Subcutaneous abdominal adipose tissue (tissue), 5 donors: Measurements from ENCODE around the gene MS4A4A.

ENCODE experiments used
- H3K27ac ChIP-seq: one replicate; pipeline ENCODE4 v1.7.0; 2013; ENCODE audit warnings: low read depth, mild to moderate bottlenecking, inconsistent platforms, low read length, moderate library complexity
- H3K27me3 ChIP-seq, 5 donors: one replicate each; pipeline ENCODE4 v1.7.0; 2013; ENCODE audit warnings: low read length in 5 of 5, inconsistent platforms in 1 of 5; ENCODE audit not compliant: control insufficient read depth in 5 of 5, insufficient read depth in 4 of 5
- H3K36me3 ChIP-seq, 5 donors: one replicate each; pipeline ENCODE4 v1.7.0; 2013; ENCODE audit warnings: low read length in 5 of 5; ENCODE audit not compliant: control insufficient read depth in 5 of 5, insufficient read depth in 5 of 5
- H3K4me1 ChIP-seq, 5 donors: one replicate each; pipeline ENCODE4 v1.7.0; 2013; ENCODE audit warnings: low read length in 5 of 5, mild to moderate bottlenecking in 3 of 5, moderate library complexity in 1 of 5; ENCODE audit not compliant: control insufficient read depth in 5 of 5, insufficient read depth in 5 of 5
- H3K4me3 ChIP-seq, 5 donors: one replicate each; pipeline ENCODE4 v1.7.0; 2013; ENCODE audit warnings: low read length in 5 of 5, low read depth in 1 of 5
- H3K9ac ChIP-seq, 5 donors: one replicate each; pipeline ENCODE4 v1.7.0; 2013; ENCODE audit warnings: low read length in 5 of 5, mild to moderate bottlenecking in 4 of 5, moderate library complexity in 3 of 5
- H3K9me3 ChIP-seq, 5 donors: one replicate each; pipeline ENCODE4 v1.7.0; 2013; ENCODE audit warnings: low read length in 5 of 5; ENCODE audit not compliant: control insufficient read depth in 5 of 5
- donor health status: healthy.
- donor health status: healthy.
- donor health status: healthy.
- donor health status: healthy.
- donor health status: healthy.

MS4A4A gene

DNA sequence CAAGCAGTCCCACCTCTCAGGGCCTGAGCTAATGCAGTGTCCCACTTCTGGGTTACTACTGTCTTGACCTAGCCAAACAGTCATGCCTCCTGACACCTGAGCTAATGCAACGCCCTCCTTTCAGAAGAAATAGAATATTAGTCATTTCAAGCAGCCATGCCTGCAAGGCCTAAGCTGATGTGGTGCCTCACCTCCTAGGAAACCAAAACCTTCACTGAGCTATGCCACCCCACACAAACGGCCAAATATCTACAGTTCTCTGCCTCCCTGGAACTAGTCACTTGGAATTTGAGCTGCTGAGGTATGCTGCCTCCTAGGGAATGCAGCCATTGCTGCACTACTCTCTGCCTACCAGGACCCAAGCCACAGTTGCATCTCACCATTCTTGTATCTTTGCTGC lies 38.3 kb downstream of the MS4A4A start:
- H3K36me3 ChIP-seq: no peaks in the 10 kb centered on the region
- H3K27ac ChIP-seq: no peak overlapping the region
- H3K27me3 ChIP-seq: peaks cover 0 to 2% (median 0%) of the 10 kb centered on the region in 5 donors
- H3K9me3 ChIP-seq: peaks cover 8 to 21% (median 15%) of the 10 kb centered on the region in 5 donors
- peaks cover 0 to 3% (median 0%) of the 10 kb centered on the region in 5 donors for H3K4me1 ChIP-seq
- no peak overlapping the region for H3K9ac ChIP-seq
- H3K4me3 ChIP-seq: no peak overlapping the region

DNA sequence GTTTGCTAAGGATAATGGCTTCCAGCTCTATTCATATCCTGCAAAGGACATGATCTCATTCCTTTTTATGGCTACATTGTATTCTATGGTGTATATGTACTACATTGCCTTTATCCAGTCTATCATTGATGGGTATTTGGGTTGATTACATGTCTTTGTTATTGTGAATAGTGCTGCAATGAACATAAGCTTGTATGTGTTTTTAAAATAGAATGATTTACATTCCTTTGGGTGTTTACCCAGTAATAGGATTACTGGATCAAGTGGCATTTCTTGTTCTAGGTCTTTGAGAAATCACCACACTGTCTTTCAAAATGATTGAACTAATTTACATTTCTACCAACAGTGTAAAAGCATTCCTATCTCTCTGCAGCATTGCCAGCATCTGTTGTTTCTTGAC lies 40.6 kb downstream of the MS4A4A start:
- Histone ChIP-seq H3K9me3 (peaks cover 8 to 21% (median 15%) of the 10 kb centered on the region in 5 donors), H3K4me1 (peaks cover 0 to under 1% (median 0%) of the 10 kb centered on the region in 5 donors), H3K4me3 (no peak overlapping the region), H3K27me3 (peaks cover 0 to 2% (median 0%) of the 10 kb centered on the region in 5 donors), H3K27ac (no peak overlapping the region), H3K9ac (no peak overlapping the region), H3K36me3 (no peaks in the 10 kb centered on the region)

DNA sequence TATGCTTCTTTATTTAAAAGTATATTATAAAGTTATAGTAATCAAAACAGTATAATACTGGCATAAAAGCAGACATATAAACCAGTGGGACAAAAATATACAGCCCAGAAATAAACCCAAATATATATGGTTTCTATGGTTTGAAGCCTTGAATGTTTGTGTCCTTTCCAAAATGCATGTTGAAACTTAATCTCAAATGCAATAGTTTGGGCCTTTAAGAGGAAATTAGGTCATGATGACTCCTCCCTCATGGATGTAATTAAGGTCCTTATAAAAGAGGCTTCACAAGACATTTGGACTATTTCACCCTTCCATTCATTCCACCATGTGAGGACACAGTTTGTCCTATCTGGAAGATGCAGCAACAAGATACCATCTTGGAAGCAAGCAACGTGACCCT lies 46.5 kb downstream of the MS4A4A start, which contains the start of gene MS4A6E:
Gene MS4A6E (plus strand): TSS at position 301 of the 400 bp plus-strand sequence. CDS start 7,641 bp downstream, outside the sequence.
- no peak within 1 kb of the TSS for H3K9ac ChIP-seq
- H3K36me3 ChIP-seq: no peaks in the 10 kb centered on the region
- H3K4me1 ChIP-seq: no peaks in the 10 kb centered on the region
- no peak within 1 kb of the TSS for H3K4me3 ChIP-seq
- H3K27ac ChIP-seq: no peak within 1 kb of the TSS
- peaks cover 0 to 9% (median 8%) of the 10 kb centered on the region in 5 donors for H3K9me3 ChIP-seq
- no peaks in the 10 kb centered on the region for H3K27me3 ChIP-seq

DNA sequence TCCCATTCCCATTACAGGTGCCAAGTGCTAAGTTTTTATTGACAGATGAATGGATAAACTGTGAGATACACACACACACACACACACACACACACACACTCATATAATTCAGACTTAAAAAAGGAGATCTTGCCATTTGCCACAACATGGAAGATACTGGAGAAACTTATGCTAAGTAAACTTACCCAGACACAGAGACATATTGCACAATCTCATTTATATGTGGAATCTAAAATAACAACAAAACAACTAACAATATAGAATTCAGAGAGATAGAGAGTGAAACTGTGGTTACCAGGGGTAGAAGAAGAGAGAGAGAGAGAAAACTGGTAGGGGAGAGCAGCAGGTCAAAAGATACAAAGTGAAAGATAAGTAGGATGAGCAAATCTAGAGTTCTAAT lies 48.0 kb downstream of the MS4A4A start:
- Histone ChIP-seq H3K4me1 (no peaks in the 10 kb centered on the region), H3K27me3 (no peaks in the 10 kb centered on the region), H3K27ac (no peak overlapping the region), H3K9ac (no peak overlapping the region), H3K36me3 (no peaks in the 10 kb centered on the region), H3K4me3 (no peak overlapping the region), H3K9me3 (peaks cover 0 to 9% (median 8%) of the 10 kb centered on the region in 5 donors)

DNA sequence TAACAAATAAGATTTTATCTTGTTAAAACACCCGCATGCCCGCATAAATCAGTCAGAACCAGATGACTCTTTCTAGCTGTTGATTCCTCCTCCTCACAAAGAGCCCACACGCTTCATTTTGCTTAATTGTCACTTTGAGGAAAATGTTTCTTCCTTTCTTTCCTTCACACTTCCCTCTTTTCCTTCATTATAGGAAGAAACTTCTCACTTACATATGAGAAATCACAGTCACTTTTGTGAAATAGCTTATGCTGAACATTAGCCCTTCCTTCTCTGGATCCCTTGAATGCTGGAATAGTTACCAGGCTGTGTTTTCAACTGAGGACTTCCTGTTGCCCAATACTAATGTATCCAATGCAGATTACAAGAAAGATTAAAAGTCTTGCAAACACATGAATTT lies 52.4 kb downstream of the MS4A4A start:
- Histone ChIP-seq H3K27me3 (no peaks in the 10 kb centered on the region), H3K9ac (no peak overlapping the region), H3K9me3 (no peaks in the 10 kb centered on the region), H3K4me1 (peaks cover 0 to 16% (median 0%) of the 10 kb centered on the region in 5 donors), H3K36me3 (no peaks in the 10 kb centered on the region), H3K27ac (no peak overlapping the region), H3K4me3 (no peak overlapping the region)

DNA sequence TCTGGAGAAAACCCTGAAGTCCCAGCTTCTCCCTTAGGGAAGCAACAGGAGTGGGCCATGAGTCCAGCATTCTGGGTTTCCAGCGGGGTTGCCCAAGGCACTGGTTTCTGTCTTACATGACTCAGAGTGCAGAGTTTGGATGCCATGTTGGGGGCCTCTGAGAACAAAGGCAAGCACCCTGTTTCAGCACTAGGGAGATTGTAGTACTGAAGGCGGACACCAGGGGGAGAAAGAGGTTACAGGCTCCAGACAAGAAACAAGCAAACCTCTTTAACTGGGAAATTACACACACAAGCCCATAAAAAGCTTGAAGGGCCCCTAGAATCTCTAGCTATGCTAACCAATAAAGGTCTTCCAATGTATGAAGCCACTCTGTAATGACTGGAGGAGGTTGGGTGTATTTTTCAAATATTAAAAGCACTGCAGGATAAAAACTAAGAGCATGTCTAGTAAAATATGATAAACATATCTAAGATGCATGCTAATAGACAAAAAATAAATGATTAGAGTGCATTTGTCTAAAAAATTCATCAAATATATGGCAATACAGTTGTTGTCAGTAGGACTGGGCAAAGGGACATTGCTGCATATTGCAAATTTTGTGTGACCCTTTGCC lies 53.6 kb downstream of the MS4A4A start:
- Histone ChIP-seq H3K36me3 (no peaks in the 10 kb centered on the region), H3K4me3 (no peak overlapping the region), H3K9me3 (no peaks in the 10 kb centered on the region), H3K27me3 (no peaks in the 10 kb centered on the region), H3K27ac (no peak overlapping the region), H3K4me1 (peaks cover 0 to 16% (median 0%) of the 10 kb centered on the region in 5 donors), H3K9ac (no peak overlapping the region)

DNA sequence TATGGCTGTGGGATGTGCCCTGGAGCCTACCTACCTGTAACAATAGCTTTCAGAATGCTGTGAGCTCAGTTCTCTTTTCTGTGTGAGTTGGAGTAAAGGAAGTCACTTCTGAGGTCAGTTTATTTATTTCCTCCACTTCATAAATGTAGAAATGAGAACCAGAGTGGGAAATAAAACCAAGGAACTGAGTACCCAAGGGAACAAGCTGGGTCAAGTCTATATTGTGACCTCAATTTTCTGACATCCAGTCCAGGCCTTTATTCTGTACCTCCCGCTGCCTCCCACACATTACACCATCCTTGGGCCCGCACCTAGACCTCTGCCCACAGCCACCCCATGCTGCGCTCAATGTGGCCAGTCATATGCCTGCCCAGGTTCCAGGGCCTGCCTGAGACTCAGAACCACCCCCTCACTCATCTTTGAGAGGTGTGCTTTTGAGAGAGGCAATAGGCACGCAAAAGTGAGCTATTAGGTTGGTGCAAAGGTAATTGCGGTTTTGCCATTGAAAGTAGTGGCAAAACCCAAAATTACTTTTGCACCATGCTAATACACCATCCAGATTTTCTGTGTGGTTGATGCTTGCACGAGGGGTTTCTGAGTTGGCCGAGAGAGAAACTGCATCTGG lies 56.4 kb downstream of the MS4A4A start:
- Histone ChIP-seq H3K4me3 (no peak overlapping the region), H3K9me3 (no peaks in the 10 kb centered on the region), H3K9ac (no peak overlapping the region), H3K27me3 (no peaks in the 10 kb centered on the region), H3K36me3 (no peaks in the 10 kb centered on the region), H3K27ac (no peak overlapping the region), H3K4me1 (peaks cover 0 to 16% (median 0%) of the 10 kb centered on the region in 5 donors)

DNA sequence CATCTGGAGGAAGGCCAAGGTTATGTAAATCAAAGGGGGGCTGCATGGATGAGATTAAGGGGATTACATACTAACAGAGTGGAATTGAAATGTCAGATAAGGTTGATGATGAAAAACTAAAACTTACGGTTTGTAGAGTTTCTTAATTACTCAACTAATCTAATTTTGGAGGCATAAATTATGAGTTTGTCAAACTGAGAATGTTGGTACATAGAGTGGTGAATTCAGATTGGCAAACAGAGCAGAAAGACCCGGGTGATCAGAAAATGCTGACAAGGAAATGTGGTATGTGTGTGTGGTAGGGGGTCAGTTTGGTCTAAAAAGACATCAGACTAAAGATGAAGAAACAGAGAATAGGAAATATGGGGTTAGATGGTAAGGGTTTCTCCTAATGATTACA lies 57.6 kb downstream of the MS4A4A start:
- H3K4me3 ChIP-seq: no peak overlapping the region
- H3K27me3 ChIP-seq: peaks cover 0 to 2% (median 0%) of the 10 kb centered on the region in 5 donors
- H3K27ac ChIP-seq: no peak overlapping the region
- H3K9ac ChIP-seq: no peak overlapping the region
- H3K9me3 ChIP-seq: no peaks in the 10 kb centered on the region
- peaks cover 0 to 16% (median 0%) of the 10 kb centered on the region in 5 donors for H3K4me1 ChIP-seq
- no peaks in the 10 kb centered on the region for H3K36me3 ChIP-seq

DNA sequence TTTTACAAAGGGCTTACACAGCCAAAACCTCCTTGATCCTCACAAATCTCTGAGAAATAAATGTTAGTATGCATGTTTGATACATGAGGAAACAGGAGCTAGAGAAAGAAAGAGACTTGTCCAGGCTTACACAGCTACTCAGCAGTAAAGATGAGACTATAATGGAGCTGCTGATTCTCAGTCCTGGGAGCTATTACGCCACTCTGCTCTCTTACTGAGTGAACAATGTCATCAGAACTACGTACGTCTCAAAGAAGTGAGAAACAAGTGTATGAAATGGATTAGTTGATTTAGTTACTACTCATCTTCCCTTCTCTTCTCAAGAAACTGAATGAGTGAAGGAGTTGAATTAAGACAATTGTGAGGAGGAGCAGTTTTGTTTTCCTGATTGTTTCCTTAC lies 58.9 kb downstream of the MS4A4A start:
- H3K9ac ChIP-seq: no peak overlapping the region
- H3K9me3 ChIP-seq: no peaks in the 10 kb centered on the region
- no peak overlapping the region for H3K27ac ChIP-seq
- H3K4me3 ChIP-seq: no peak overlapping the region
- peaks cover 0 to 2% (median 0%) of the 10 kb centered on the region in 5 donors for H3K27me3 ChIP-seq
- H3K4me1 ChIP-seq: peaks cover 0 to 9% (median 0%) of the 10 kb centered on the region in 5 donors
- H3K36me3 ChIP-seq: no peaks in the 10 kb centered on the region

DNA sequence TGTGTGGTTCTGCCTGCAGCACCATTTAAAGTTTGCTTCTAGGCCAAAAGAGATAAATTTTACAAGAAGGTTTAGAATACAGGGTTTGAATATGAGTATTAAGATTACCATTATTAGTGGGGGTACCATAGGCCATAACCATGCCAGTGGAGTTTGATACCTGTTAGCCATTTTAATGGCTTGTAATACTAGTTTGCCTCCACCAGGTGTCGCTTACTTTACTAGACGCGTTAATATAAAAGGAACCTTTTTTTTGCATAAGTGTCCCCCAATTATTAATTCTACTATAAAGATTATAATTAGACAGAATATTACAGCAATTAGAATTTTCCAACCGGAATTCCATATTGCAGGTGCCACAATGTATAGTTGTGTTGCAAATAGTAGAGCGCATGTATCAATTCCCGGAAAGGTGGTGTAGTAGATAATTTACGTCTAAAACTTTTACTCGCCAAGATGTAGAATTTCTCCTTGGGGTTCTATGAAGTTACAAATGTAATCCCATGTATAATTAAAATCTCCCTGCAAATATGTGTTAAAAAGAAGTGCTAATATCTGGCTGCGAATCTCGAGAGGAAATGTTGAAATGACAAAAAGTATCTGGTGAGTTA lies 62.7 kb downstream of the MS4A4A start:
- Histone ChIP-seq H3K9me3 (no peaks in the 10 kb centered on the region), H3K36me3 (no peaks in the 10 kb centered on the region), H3K27ac (no peak overlapping the region), H3K4me1 (peaks cover 0 to 2% (median 0%) of the 10 kb centered on the region in 5 donors), H3K9ac (no peak overlapping the region), H3K4me3 (no peak overlapping the region), H3K27me3 (peaks cover 0 to 2% (median 0%) of the 10 kb centered on the region in 5 donors)
